ENCODE results near the gene ARMH1. TPM values are rescaled to one million over a fixed set of nuclear protein-coding genes. Genes with fewer than 3 reads are reported as not detected.

ARMH1 gene
- total and polyA plus RNA-seq, 2 donors from 2014 or later, result 3.4 to 3.9 TPM

DNA sequence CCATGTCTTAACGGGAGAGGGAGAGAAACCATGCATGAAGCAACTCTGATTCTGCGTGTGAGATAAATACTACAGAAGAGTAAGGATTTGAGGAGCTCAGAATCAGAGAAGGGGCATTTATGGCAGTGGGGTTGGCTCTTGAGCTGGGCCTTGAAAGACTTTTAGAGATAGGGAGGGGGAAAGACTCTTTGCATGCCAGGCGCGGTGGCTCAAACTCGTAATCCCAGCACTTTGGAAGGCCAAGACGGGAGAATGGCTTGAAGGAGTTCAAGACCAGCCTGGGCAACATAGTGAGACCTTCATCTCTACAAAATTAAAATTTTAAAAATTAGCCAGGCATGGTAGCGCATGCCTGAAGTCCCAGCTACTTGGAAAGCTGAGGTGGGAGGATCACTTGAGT, 672 bp downstream of the ARMH1 start:
- Histone ChIP-seq H3K4me3 (ENCODE audit: low read length in 3 of 3) (peak overlapping the region; percentile 74 to 90 (median 82)), H3K9me3 (ENCODE audit: control insufficient read depth in 2 of 3, insufficient read depth in 1 of 3, low read length in 3 of 3) (no peaks in the 10 kb centered on the region), H3K27ac (ENCODE audit: low read depth in 2 of 2, low read length in 2 of 2) (peak overlapping the region; percentile 92 to 99), H3K4me1 (ENCODE audit: control insufficient read depth in 2 of 3, insufficient read depth in 2 of 3, low read depth in 1 of 3, low read length in 3 of 3) (peaks cover 0 to 41% (median 25%) of the 10 kb centered on the region in 3 donors), H3K27me3 (ENCODE audit: control insufficient read depth, insufficient read depth, low read length) (no peaks in the 10 kb centered on the region), H3K36me3 (ENCODE audit: control insufficient read depth in 2 of 3, insufficient read depth in 3 of 3, low read length in 3 of 3) (no peaks in the 10 kb centered on the region), H3K9ac (ENCODE audit: low read length in 3 of 3) (no peak overlapping the region)
- intact Hi-C loops (cut with DNase I), result no loop called here
- TF ChIP-seq, protein P1, sequence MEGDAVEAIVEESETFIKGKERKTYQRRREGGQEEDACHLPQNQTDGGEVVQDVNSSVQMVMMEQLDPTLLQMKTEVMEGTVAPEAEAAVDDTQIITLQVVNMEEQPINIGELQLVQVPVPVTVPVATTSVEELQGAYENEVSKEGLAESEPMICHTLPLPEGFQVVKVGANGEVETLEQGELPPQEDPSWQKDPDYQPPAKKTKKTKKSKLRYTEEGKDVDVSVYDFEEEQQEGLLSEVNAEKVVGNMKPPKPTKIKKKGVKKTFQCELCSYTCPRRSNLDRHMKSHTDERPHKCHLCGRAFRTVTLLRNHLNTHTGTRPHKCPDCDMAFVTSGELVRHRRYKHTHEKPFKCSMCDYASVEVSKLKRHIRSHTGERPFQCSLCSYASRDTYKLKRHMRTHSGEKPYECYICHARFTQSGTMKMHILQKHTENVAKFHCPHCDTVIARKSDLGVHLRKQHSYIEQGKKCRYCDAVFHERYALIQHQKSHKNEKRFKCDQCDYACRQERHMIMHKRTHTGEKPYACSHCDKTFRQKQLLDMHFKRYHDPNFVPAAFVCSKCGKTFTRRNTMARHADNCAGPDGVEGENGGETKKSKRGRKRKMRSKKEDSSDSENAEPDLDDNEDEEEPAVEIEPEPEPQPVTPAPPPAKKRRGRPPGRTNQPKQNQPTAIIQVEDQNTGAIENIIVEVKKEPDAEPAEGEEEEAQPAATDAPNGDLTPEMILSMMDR (IDR thresholded peaks at IDR 0.05; ENCODE audit: borderline replicate concordance, extremely low read depth, insufficient read depth), result no peak
- DNase-seq, result peak in 1 of 5 donors; percentile 24
- FAIRE-seq, result no peak

DNA sequence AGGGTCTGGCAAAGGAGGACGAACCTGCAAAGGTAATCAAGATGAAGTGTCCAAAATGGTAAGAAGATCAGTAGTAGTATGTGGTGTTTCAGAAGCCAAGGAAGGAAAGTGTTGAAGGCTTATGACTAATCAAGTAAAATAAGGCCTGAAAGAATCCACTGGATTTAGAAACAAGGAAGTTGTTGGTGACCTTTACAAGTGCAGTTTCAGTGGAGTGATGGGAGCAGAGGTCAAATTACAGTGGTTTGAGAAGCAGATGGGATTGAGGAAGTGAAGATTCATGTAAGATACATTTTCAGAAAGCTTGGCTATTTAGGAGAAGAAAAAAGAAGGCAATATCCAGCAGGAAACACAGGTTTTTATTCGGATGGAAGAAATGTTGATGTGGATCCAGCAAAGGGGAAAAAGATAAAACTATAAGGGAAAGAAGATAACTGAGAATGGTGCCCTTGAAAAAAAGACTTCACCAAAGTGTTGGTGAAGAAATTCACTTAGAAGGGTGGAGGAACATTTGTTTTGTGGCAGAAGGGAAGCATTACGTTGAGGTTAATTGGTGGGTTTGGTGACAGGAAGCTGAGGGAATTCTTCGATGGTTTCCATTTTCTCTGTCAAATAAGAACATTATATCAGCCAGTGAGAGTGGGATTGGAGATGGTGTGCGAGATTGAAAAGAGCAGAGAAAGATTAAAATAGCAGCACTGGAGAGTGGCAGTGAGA, 2.1 kb downstream of the ARMH1 start:
- intact Hi-C loops (cut with DNase I), result no loop called here
- TF ChIP-seq, protein P1 (IDR thresholded peaks at IDR 0.05; ENCODE audit: borderline replicate concordance, extremely low read depth, insufficient read depth), result no peak
- Histone ChIP-seq H3K27ac (ENCODE audit: low read depth in 2 of 2, low read length in 2 of 2) (peak overlapping the region; percentile 43 to 53), H3K4me1 (ENCODE audit: control insufficient read depth in 2 of 3, insufficient read depth in 2 of 3, low read depth in 1 of 3, low read length in 3 of 3) (peaks cover 0 to 42% (median 25%) of the 10 kb centered on the region in 3 donors), H3K9me3 (ENCODE audit: control insufficient read depth in 2 of 3, insufficient read depth in 1 of 3, low read length in 3 of 3) (no peaks in the 10 kb centered on the region), H3K4me3 (ENCODE audit: low read length in 3 of 3) (no peak overlapping the region), H3K36me3 (ENCODE audit: control insufficient read depth in 2 of 3, insufficient read depth in 3 of 3, low read length in 3 of 3) (no peaks in the 10 kb centered on the region), H3K27me3 (ENCODE audit: control insufficient read depth, insufficient read depth, low read length) (no peaks in the 10 kb centered on the region), H3K9ac (ENCODE audit: low read length in 3 of 3) (no peak overlapping the region)
- FAIRE-seq (no peak), DNase-seq (no peak)

DNA sequence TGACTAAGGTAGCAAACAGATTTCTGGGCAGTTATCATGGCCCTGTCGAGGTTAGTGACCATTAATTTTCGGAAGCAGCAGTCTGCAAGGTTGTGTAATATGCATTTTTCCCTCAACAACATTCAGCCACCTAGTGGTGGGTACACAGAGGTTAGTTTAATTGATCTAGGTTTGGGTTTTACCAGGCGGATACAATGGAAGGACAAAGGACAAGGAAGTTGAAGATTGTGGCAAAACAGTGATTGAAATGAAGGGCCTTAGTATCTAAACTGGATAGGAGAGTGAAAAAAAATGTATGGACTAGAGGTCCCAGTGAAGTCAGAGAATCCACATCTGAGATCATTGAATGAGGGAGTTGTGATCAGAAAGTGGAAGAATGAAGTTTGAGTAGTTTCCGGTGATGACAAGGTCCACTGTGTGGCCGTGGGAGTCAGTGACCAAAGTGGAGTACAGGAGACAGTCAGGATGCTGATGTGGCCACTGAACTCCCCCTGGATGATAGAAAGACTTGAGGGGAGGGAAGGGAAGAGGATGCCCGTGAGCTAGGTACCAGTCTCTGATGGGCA, 2.8 kb downstream of the ARMH1 start:
- no peak overlapping the region for H3K9ac ChIP-seq (ENCODE audit: low read length in 3 of 3)
- no peaks in the 10 kb centered on the region for H3K9me3 ChIP-seq (ENCODE audit: control insufficient read depth in 2 of 3, insufficient read depth in 1 of 3, low read length in 3 of 3)
- peak overlapping the region; percentile 43 to 53 for H3K27ac ChIP-seq (ENCODE audit: low read depth in 2 of 2, low read length in 2 of 2)
- H3K36me3 ChIP-seq (ENCODE audit: control insufficient read depth in 2 of 3, insufficient read depth in 3 of 3, low read length in 3 of 3), result no peaks in the 10 kb centered on the region
- TF ChIP-seq, protein P1 (IDR thresholded peaks at IDR 0.05; ENCODE audit: borderline replicate concordance, extremely low read depth, insufficient read depth), result peak; percentile 36
- peaks cover 0 to 47% (median 31%) of the 10 kb centered on the region in 3 donors for H3K4me1 ChIP-seq (ENCODE audit: control insufficient read depth in 2 of 3, insufficient read depth in 2 of 3, low read depth in 1 of 3, low read length in 3 of 3)
- intact Hi-C loops (cut with DNase I), result no loop called here
- no peaks in the 10 kb centered on the region for H3K27me3 ChIP-seq (ENCODE audit: control insufficient read depth, insufficient read depth, low read length)
- no peak overlapping the region for H3K4me3 ChIP-seq (ENCODE audit: low read length in 3 of 3)
- DNase-seq (peak in 1 of 5 donors; percentile 8), FAIRE-seq (no peak)
